Large intestine (tissue), 3 donors: ENCODE results near the gene SLC5A2. TPM values are rescaled to one million over a fixed set of nuclear protein-coding genes. Genes with fewer than 3 reads are reported as not detected.

Source experiments
- DNase-seq, 2 donors: peaks; one replicate each; pipeline versions ENCODE4 v3.0.0 to v3.0.0-alpha.2; 2013
- H3K27ac ChIP-seq: one replicate; pipeline ENCODE4 v1.5.1; 2013; ENCODE audit warnings: low read length
- H3K27me3 ChIP-seq: 2 replicates; pipeline ENCODE4 v1.6.1; 2013; ENCODE audit warnings: low read length; ENCODE audit not compliant: control insufficient read depth, insufficient read depth
- H3K36me3 ChIP-seq: 2 replicates; pipeline ENCODE4 v1.6.1; 2013; ENCODE audit warnings: low read length; ENCODE audit not compliant: control insufficient read depth, insufficient read depth
- H3K4me1 ChIP-seq: one replicate; pipeline ENCODE4 v1.6.1; 2013; ENCODE audit warnings: low read length; ENCODE audit not compliant: control insufficient read depth, insufficient read depth
- H3K4me3 ChIP-seq: one replicate; pipeline ENCODE4 v1.5.1; 2013; ENCODE audit warnings: low read length
- H3K9me3 ChIP-seq: one replicate; pipeline ENCODE4 v1.6.1; 2013; ENCODE audit warnings: mild to moderate bottlenecking, low read depth, low read length, moderate library complexity; ENCODE audit not compliant: control insufficient read depth
- WGBS: methylation state at CpG from one replicate; pipeline ENCODE4 v1.1.5; 2013; ENCODE audit warnings: low lambda C conversion rate; ENCODE audit not compliant: insufficient coverage; 5-methylcytosine and 5-hydroxymethylcytosine counted together
- polyA plus RNA-seq: library from polyadenylated mRNA; unstranded; fragments of 120-200 nt; gene quantifications from one replicate; pipeline ENCODE4 v1.2.1, GENCODE V29; 2013

Gene SLC5A2
- polyA plus RNA-seq, 1 donor: 7.3 TPM

DNA sequence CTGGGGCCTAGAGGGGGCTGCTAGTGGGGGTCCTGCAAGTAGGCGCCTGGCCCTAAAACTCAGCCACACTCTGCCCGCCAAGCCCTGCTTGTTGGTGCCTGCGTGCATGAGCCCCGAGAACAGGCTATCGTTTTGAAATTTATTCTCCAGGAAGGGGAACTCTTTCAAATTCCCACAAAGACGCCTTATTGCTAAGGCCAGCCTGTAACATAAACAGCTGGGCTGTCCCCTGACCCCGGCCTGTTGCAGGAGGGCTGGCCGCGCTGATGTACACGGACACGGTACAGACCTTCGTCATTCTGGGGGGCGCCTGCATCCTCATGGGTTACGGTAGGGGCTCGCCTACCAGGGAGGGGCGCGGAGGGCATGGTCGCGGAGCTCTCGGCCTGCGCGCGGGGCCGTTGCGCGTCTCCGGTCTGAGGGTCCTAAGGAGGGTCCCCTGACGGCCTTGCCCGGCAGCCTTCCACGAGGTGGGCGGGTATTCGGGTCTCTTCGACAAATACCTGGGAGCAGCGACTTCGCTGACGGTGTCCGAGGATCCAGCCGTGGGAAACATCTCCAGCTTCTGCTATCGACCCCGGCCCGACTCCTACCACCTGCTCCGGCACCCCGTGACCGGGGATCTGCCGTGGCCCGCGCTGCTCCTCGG lies 4.3 kb downstream of the SLC5A2 start:
- peak overlapping the region; percentile 43 for H3K27ac ChIP-seq
- H3K4me1 ChIP-seq: peaks cover 23% of the 10 kb centered on the region
- peak overlapping the region; percentile 79 for H3K4me3 ChIP-seq
- no peak for DNase-seq
- H3K27me3 ChIP-seq: peaks cover 8% of the 10 kb centered on the region
- H3K36me3 ChIP-seq: peaks cover 24% of the 10 kb centered on the region
- H3K9me3 ChIP-seq: no peaks in the 10 kb centered on the region
- no CpG with 5 or more reads among the region's 48 CpGs for WGBS

DNA sequence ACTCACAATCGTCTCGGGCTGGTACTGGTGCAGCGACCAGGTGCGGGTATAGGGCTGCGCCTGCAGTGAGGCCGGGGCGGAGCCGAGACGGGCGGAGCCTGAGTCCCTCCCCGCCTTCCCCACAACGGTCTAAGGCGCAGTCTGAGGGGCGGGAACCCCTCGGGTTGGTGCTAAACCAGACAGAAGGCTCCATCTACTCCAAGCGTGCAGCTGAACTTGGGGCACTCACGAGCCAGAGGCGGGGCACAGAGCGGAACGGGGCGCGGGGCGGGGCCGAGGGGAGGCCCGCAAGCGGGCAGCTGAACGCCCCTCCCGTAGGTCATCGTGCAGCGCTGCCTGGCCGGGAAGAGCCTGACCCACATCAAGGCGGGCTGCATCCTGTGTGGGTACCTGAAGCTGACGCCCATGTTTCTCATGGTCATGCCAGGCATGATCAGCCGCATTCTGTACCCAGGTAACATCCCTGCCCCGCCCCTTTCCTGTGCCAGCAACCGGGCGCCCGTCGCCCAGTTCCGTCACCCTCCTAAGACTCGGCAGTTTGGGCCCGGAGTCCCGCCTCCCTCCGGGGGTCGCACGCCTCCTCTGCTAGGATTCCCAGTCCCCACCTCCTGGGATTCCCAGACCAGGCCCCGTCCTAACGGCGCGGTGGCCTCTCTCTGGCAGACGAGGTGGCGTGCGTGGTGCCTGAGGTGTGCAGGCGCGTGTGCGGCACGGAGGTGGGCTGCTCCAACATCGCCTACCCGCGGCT lies 5.0 kb downstream of the SLC5A2 start:
- Histone ChIP-seq H3K27ac (peak overlapping the region; percentile 43), H3K4me3 (peak overlapping the region; percentile 79), H3K9me3 (no peaks in the 10 kb centered on the region)

DNA sequence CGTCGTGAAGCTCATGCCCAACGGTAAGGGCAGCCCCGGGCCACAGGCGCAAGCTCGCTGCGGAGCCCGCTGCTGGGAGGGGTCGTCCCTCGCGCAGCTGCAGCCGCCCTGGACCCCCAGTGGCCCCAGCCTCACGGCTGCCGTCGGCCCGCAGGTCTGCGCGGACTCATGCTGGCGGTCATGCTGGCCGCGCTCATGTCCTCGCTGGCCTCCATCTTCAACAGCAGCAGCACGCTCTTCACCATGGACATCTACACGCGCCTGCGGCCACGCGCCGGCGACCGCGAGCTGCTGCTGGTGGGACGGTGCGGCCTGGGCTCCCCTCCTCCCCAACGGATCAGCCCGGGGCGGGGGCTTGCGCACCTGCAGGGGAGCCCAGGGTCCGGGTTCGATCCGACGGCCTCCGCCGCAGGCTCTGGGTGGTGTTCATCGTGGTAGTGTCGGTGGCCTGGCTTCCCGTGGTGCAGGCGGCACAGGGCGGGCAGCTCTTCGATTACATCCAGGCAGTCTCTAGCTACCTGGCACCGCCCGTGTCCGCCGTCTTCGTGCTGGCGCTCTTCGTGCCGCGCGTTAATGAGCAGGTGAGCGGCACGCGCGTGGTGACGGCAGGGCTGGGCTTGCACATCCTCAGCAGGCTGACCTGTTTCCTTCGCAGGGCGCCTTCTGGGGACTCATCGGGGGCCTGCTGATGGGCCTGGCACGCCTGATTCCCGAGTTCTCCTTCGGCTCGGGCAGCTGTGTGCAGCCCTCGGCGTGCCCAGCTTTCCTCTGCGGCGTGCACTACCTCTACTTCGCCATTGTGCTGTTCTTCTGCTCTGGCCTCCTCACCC lies 5.8 kb downstream of the SLC5A2 start:
- H3K27me3 ChIP-seq: peaks cover 8% of the 10 kb centered on the region
- no peak overlapping the region for H3K27ac ChIP-seq
- DNase-seq: peak in 1 of 2 donors; percentile 49
- peak overlapping the region; percentile 79 for H3K4me3 ChIP-seq
- peaks cover 23% of the 10 kb centered on the region for H3K4me1 ChIP-seq
- H3K9me3 ChIP-seq: no peaks in the 10 kb centered on the region
- H3K36me3 ChIP-seq: peaks cover 39% of the 10 kb centered on the region
- WGBS: no CpG with 5 or more reads among the region's 77 CpGs

More for the DNA sequence above, 5.0 kb downstream of the SLC5A2 start:
- peaks cover 31% of the 10 kb centered on the region for H3K36me3 ChIP-seq
- peaks cover 23% of the 10 kb centered on the region for H3K4me1 ChIP-seq
- DNase-seq: peak; percentile 81 to 89
- WGBS: no CpG with 5 or more reads among the region's 60 CpGs
- H3K27me3 ChIP-seq: peaks cover 8% of the 10 kb centered on the region

DNA sequence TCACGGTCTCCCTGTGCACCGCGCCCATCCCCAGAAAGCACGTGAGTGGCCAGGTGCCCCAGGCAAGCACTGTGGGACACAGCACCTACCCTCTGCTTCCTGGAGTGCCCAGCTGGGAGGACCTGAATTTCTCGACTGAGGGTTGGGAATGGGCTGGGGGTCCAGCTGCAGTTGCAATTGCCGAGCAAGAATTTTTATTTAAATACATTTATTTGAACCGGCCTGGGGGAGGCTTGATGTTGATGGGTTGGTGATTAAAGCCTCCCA lies 6.3 kb downstream of the SLC5A2 start:
- no peak for DNase-seq
- H3K4me1 ChIP-seq: peaks cover 18% of the 10 kb centered on the region
- peaks cover 44% of the 10 kb centered on the region for H3K36me3 ChIP-seq
- WGBS: no CpG with 5 or more reads among the region's 7 CpGs
- H3K9me3 ChIP-seq: no peaks in the 10 kb centered on the region
- no peak overlapping the region for H3K27ac ChIP-seq
- no peak overlapping the region for H3K4me3 ChIP-seq
- peaks cover 8% of the 10 kb centered on the region for H3K27me3 ChIP-seq

DNA sequence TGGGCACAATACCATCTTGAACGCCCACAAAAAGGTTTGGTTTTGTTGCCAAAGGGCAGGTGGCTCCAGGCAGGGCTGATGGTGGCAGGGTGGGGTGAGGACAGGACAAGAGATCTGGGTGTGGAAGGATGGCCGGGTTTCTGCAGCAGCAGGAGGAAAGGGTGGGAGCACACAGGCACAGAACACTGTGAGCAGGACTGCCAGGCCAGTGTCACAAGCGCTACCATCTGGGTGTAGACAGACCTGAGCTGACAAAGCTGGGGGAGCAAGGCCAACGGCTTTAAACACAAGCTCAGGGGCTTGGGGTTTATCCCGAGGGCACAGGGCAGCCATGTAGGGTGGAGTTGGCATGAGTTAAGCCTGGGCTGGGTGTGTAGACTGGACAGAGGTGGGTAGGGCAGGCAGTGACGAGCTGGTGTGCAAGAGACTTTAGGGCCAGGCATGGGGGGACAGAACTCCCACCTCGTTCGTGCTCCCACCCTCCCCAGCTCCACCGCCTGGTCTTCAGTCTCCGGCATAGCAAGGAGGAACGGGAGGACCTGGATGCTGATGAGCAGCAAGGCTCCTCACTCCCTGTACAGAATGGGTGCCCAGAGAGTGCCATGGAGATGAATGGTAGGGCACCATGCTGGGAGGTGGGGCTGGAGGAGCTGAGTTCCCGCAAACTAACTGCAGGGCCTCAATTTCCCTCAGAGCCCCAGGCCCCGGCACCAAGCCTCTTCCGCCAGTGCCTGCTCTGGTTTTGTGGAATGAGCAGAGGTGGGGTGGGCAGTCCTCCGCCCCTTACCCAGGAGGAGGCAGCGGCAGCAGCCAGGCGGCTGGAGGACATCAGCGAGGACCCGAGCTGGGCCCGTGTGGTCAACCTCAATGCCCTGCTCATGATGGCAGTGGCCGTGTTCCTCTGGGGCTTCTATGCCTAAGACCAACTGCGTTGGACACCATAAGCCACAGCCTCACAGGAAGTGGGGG lies 7.0 kb downstream of the SLC5A2 start:
- no peaks in the 10 kb centered on the region for H3K9me3 ChIP-seq
- H3K27me3 ChIP-seq: peaks cover 8% of the 10 kb centered on the region
- peaks cover 46% of the 10 kb centered on the region for H3K36me3 ChIP-seq
- WGBS: no CpG with 5 or more reads among the region's 22 CpGs
- H3K27ac ChIP-seq: no peak overlapping the region
- peaks cover 15% of the 10 kb centered on the region for H3K4me1 ChIP-seq
- no peak overlapping the region for H3K4me3 ChIP-seq
- peak in 1 of 2 donors; percentile 9 for DNase-seq

DNA sequence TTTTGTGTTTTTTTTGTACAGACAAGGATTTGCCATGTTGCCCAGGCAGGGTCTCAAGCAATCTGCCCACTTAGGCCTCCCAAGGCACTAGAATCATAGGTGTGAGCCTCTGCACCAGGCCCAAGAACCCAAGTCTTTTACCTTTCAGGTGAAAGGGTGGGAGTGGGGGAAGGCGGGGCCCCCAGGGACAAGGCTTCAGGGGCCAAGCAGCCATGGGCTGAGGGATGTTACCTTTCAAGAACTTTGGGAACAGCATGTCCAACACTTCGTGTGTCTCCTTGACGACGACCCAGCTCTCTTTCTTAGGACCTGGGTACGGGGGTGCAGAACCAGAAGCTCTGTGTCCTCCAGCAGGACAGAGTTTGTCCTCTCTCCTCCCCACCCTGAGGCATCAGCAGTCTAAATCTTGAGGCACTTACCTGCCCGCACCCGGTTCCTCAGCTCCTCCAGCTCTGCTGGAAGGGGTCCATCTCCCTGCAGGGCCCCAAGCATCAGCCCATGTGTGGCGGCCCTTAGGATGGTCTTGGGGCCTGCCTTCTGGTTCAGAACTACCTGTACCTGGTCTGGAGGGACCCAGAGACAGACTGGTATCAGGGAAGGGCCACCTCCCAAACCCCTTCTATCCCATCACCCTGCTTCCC lies 9.0 kb downstream of the SLC5A2 start:
- WGBS: no CpG with 5 or more reads among the region's 8 CpGs

DNA sequence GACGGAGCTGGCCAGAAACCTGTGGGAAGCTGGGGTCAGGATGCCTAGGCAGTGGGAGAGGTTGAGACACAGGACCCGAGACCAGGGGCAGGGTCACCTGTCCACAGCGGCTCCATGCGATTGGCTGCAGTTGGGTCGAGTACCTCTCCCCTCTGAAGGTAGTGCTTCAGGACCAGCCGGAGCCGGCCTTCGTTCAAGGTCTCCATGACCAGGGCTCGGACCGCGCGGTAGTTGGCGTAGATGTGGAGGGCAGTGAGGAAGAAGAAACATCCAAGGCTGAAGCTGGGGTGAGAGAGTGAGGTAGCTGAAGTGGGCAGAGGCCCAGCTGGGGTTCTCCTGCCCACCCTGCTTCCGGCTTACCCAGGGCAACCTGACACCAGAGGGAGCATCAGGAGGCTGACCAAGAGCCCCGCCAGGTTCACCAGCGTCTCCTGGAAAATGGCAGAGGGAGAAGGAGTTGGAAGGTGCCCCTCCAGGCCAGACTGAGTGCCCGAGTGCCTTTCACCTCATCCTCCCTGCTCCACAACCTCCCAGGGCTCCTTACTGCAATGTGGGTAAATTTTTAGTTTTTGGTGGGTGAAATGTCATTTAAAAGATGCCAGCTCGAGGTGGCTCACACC lies 10.7 kb downstream of the SLC5A2 start:
- WGBS: no CpG with 5 or more reads among the region's 18 CpGs
- no peak for DNase-seq
- no peaks in the 10 kb centered on the region for H3K9me3 ChIP-seq
- H3K4me3 ChIP-seq: no peak overlapping the region
- H3K36me3 ChIP-seq: peaks cover 80% of the 10 kb centered on the region
- H3K27me3 ChIP-seq: no peaks in the 10 kb centered on the region
- no peak overlapping the region for H3K27ac ChIP-seq
- no peaks in the 10 kb centered on the region for H3K4me1 ChIP-seq

More for the DNA sequence above, 9.0 kb downstream of the SLC5A2 start:
- Histone ChIP-seq H3K36me3 (peaks cover 64% of the 10 kb centered on the region), H3K4me3 (no peak overlapping the region), H3K9me3 (no peaks in the 10 kb centered on the region), H3K4me1 (no peaks in the 10 kb centered on the region), H3K27me3 (peaks cover 8% of the 10 kb centered on the region), H3K27ac (no peak overlapping the region)
- DNase-seq: no peak

DNA sequence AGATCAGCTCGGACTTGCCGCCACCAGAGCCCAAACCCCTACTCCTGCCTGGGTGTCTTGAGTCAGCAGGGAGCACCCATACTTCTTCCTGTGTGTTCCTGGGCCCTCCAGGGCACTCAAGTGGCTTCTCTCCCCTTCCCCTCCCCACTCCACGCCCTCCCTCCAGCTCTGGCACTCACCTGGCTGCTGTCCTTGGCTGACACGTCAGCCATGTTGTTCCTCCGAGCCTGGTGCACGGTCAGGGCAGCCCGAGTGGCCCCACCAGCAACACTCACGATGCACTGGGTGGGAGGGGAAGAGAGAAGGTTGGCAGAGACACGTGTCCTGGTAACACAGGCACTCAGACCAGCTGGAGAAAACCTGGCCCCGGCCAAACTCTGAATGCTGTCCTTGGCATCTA lies 13.7 kb downstream of the SLC5A2 start:
- no peak overlapping the region for H3K4me3 ChIP-seq
- DNase-seq: no peak
- no peaks in the 10 kb centered on the region for H3K4me1 ChIP-seq
- no peaks in the 10 kb centered on the region for H3K27me3 ChIP-seq
- no CpG with 5 or more reads among the region's 10 CpGs for WGBS
- H3K27ac ChIP-seq: no peak overlapping the region
- H3K9me3 ChIP-seq: no peaks in the 10 kb centered on the region
- H3K36me3 ChIP-seq: peaks cover 80% of the 10 kb centered on the region

DNA sequence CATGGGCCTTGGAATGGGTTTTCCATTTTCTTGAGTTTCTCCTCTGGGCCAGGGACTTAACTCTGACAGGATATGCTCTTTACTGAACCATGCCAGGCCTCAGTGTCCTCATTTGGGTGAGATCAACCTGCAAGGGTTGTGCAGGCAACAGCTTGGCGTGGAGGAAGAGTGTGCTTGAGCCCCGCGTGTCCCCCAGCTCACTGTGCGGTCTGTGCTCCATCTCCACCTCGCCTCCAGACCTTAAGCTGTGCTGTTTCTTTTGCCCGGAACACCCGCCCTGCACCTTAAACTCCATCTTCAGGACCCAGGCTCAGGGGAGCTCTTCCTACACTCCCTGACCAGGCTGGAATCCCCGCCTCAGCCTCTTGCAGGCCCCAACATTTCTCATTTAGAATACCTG lies 15.6 kb downstream of the SLC5A2 start:
- Histone ChIP-seq H3K4me3 (no peak overlapping the region), H3K4me1 (no peaks in the 10 kb centered on the region), H3K36me3 (peaks cover 62% of the 10 kb centered on the region), H3K9me3 (no peaks in the 10 kb centered on the region), H3K27ac (no peak overlapping the region), H3K27me3 (no peaks in the 10 kb centered on the region)
- WGBS: no CpG with 5 or more reads among the region's 8 CpGs
- DNase-seq: no peak
